Measurements from ENCODE around the gene LRMDA. TPM values are rescaled to one million over a fixed set of nuclear protein-coding genes. Genes with fewer than 3 reads are reported as not detected.
"Not testable (repeated sequence)": the region's sequence is repeated elsewhere in the genome, so short reads cannot be mapped to it uniquely, and the experiment has no call there.

LRMDA gene
- total RNA-seq, 3 donors from 2014 or later = not detected

DNA sequence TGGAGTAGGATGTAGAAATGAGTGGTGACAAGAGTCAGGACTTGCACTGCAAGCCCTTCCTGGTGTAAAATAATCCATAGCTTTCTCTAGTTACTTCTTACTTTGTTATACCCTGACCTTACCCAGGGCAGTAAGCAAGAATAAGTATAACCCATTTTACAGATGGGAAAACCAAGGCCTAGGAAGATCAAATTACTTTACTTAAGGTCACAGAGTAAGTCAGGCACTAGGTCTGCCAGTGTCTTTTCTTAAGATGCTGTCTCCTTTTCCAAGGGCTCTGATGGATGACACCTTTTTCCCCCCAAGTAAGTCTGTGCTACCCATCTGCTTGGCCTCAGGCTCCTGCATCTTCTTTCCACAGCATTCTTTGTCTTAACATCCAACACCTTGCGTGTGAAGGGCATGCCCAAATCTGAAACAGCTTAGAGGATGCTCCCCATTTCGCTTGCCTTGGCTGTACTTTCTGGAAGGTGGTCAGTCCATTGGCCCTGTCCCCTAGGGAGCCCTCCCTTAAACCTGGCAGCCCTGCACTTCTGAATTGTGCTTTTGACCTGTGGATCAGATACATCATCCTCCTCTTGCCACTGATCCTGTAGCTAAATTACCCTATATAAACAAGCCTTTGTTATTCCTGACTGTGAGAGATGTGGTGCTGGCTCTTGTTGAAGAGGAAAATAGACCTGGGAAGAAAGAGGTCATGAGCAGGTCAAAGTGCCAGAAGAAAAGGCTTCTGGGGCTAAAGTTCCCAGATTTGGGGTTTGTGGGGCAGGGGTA is 168.6 kb downstream of the LRMDA start:
- no peaks in the 10 kb centered on the region for H3K27me3 Mint-ChIP-seq (ENCODE audit: low read depth)
- no peaks in the 10 kb centered on the region for H3K9me3 Mint-ChIP-seq
- H3K4me1 Mint-ChIP-seq (ENCODE audit: low read depth) = no peaks in the 10 kb centered on the region
- no peaks in the 10 kb centered on the region for H3K36me3 Mint-ChIP-seq (ENCODE audit: insufficient read depth)
- ATAC-seq (no peak), DNase-seq (no peak)
- no peak overlapping the region for H3K4me3 Mint-ChIP-seq

- DNase-seq (no peak), ATAC-seq (no peak)
- H3K36me3 Mint-ChIP-seq (ENCODE audit: insufficient read depth) = no peaks in the 10 kb centered on the region
- H3K27me3 Mint-ChIP-seq (ENCODE audit: low read depth) = no peaks in the 10 kb centered on the region
- no peaks in the 10 kb centered on the region for H3K4me1 Mint-ChIP-seq (ENCODE audit: low read depth)
- no peaks in the 10 kb centered on the region for H3K9me3 Mint-ChIP-seq
- H3K4me3 Mint-ChIP-seq = no peak overlapping the region
Observed at GRCh38 chr10:75600833-75601232, 169.4 kb downstream of the LRMDA start.

- DNase-seq (no peak), ATAC-seq (no peak)
- Mint-ChIP-seq H3K9me3 (no peaks in the 10 kb centered on the region), H3K4me1 (ENCODE audit: low read depth) (no peaks in the 10 kb centered on the region), H3K36me3 (ENCODE audit: insufficient read depth) (no peaks in the 10 kb centered on the region), H3K27me3 (ENCODE audit: low read depth) (no peaks in the 10 kb centered on the region), H3K4me3 (no peak overlapping the region)
Observed at GRCh38 chr10:75602341-75602740, 170.9 kb downstream of the LRMDA start.

DNA sequence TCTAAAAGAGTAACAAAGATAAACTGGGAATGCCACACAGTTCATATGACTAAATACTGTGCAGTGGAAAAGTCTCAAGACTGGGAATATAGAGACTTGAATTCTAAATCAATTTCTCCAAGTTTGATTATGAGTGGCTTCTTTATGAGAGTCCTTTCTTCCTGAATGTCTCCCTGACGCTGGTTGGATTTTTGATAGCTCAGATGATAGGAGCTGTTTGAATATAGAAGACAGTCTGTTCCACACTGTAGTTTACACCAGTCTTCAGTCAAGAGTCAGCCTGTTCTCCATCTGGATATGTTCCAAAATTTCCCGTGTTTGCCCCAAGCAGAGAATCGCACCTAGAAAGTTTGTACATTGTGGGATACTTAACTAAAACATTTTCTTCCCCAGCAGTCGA is 173.7 kb downstream of the LRMDA start:
- no peak for ATAC-seq
- Mint-ChIP-seq H3K4me1 (ENCODE audit: low read depth) (no peaks in the 10 kb centered on the region), H3K36me3 (ENCODE audit: insufficient read depth) (no peaks in the 10 kb centered on the region), H3K9me3 (no peaks in the 10 kb centered on the region), H3K4me3 (no peak overlapping the region), H3K27me3 (ENCODE audit: low read depth) (no peaks in the 10 kb centered on the region)
- DNase-seq = no peak

- not testable (repeated sequence) for ATAC-seq; H3K9me3 Mint-ChIP-seq; H3K4me3 Mint-ChIP-seq; H3K4me1 Mint-ChIP-seq (ENCODE audit: low read depth); H3K27me3 Mint-ChIP-seq (ENCODE audit: low read depth); DNase-seq; H3K36me3 Mint-ChIP-seq (ENCODE audit: insufficient read depth)
Observed at GRCh38 chr10:75605795-75606194, 174.4 kb downstream of the LRMDA start.

- Mint-ChIP-seq H3K36me3 (ENCODE audit: insufficient read depth) (no peaks in the 10 kb centered on the region), H3K4me3 (no peak overlapping the region), H3K9me3 (no peaks in the 10 kb centered on the region), H3K27me3 (ENCODE audit: low read depth) (peaks cover 2% of the 10 kb centered on the region), H3K4me1 (ENCODE audit: low read depth) (no peaks in the 10 kb centered on the region)
- DNase-seq (no peak), ATAC-seq (no peak)
Observed at GRCh38 chr10:75606203-75606779, 174.9 kb downstream of the LRMDA start.

- Mint-ChIP-seq H3K36me3 (ENCODE audit: insufficient read depth) (no peaks in the 10 kb centered on the region), H3K4me3 (no peak overlapping the region), H3K4me1 (ENCODE audit: low read depth) (no peaks in the 10 kb centered on the region), H3K27me3 (ENCODE audit: low read depth) (peaks cover 2% of the 10 kb centered on the region), H3K9me3 (no peaks in the 10 kb centered on the region)
- DNase-seq (no peak), ATAC-seq (no peak)
Observed at GRCh38 chr10:75607576-75607975, 176.2 kb downstream of the LRMDA start.

DNA sequence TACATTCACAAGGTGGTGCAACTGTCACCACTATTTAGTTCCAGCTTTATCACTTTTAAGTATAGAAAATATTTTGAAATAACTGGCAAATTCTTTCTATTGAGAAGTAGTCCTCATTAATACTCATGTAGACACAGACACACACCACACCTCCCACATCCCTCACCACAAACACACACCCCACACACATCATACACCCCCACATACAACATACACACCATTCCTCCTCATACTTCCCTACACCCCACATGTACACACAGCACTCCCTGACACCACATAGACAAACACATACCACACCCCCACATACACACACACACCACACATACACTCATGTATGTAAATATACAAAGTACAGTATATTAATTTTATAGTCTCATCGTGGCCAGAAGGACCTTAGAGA is 178.8 kb downstream of the LRMDA start:
- ATAC-seq (no peak), DNase-seq (no peak)
- H3K4me1 Mint-ChIP-seq (ENCODE audit: low read depth) = no peaks in the 10 kb centered on the region
- H3K27me3 Mint-ChIP-seq (ENCODE audit: low read depth) = peaks cover 10% of the 10 kb centered on the region
- H3K4me3 Mint-ChIP-seq = no peak overlapping the region
- H3K9me3 Mint-ChIP-seq = no peaks in the 10 kb centered on the region
- H3K36me3 Mint-ChIP-seq (ENCODE audit: insufficient read depth) = no peaks in the 10 kb centered on the region

DNA sequence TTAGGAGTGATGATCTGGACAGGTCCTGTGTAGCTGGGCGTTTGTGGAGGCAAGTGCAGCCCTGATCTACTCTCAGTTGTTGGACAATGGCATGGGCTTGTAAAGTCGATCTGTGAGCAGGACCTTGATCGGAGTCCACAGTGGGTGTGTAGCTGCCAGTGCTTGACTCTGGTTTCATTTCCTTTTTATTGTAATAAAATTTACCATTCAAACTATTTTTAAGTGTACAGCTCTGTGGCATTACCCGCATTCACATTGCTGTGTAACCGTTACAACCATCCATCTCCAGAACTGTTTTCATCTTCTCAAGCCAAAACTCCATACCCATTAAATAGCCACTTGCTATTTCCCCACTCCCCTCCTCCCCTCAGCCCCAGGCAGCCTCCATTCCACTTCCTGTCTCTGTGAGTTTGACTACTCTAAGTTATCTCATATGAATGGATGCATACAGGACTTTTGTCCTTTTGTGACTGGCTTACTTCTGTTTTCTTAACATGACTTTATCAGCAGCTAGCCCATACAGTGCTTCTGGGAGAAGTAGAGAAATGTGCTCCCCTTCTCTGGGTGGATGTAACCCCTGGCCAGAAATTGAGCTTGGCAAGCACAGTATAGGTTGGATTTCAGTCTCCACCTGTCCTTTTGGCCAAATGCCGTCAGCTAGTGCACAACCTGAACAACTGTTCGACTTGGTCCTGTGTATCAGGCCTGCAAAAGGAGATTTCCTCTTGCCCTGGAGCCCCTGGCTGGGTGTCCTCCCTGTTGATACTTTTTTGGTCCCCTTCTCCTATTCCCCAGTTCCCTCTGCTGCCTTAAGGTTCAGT is 180.0 kb downstream of the LRMDA start:
- Mint-ChIP-seq H3K4me3 (no peak overlapping the region), H3K36me3 (ENCODE audit: insufficient read depth) (no peaks in the 10 kb centered on the region), H3K27me3 (ENCODE audit: low read depth) (peaks cover 10% of the 10 kb centered on the region), H3K4me1 (ENCODE audit: low read depth) (no peaks in the 10 kb centered on the region), H3K9me3 (no peaks in the 10 kb centered on the region)
- no peak for DNase-seq
- ATAC-seq = no peak

DNA sequence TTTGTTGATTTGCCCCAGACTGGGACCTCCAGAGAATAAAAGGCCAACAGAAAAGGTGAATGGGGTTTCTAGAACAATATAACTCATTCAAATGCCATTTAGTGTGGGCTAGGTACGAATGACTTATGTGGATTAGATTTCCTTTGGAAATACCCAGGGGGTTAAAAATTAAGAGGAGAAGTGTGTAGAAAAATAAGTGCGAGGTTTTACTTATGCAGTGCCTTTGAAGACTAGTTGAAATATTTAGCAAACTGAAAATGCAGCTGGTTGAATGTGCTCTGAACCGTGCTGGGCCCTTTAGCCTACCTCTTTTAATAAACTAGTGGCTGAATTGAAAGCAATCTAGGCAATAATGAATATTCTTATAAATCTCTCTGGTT is 180.6 kb downstream of the LRMDA start:
- no peak overlapping the region for H3K4me3 Mint-ChIP-seq
- DNase-seq (no peak), ATAC-seq (no peak)
- no peaks in the 10 kb centered on the region for H3K36me3 Mint-ChIP-seq (ENCODE audit: insufficient read depth)
- no peaks in the 10 kb centered on the region for H3K9me3 Mint-ChIP-seq
- peaks cover 10% of the 10 kb centered on the region for H3K27me3 Mint-ChIP-seq (ENCODE audit: low read depth)
- H3K4me1 Mint-ChIP-seq (ENCODE audit: low read depth) = no peaks in the 10 kb centered on the region

DNA sequence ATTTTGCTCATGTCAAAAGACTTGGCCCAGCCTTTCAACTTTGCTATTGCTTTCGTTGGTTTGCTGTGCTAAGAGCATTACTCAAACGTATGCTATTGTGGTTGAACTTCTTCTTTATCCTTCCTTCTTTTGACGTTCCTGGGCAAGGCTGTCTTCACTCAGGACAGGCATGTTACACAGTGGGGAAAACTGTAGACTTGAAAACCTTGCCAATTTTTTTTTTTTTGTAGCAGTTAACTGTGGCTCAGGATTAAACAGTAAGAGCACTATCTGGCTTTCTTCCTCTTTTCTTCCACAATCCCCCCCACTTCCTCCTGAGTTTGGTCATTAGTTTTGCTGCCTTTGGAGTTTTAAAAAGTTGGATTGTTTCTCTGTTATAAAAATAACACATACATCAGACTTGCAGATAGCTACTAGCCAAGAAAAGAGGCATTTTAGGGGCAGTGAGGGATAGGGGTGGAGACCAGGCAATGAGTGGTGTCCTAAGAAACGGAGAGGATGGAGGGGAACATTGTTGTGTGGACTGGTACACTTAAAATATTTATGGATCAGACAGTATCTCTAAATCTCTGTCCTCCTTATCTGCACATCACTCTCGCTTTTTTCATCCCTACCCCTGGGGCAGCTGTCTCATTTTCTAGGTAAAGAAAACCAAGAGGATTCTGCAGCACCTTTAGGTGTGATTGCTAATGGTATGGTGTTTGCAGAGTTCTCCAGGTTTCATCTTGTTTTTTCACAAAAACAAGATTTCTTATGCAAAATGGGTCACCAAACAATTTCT is 181.7 kb downstream of the LRMDA start:
- H3K4me3 Mint-ChIP-seq = no peak overlapping the region
- DNase-seq (no peak), ATAC-seq (no peak)
- H3K9me3 Mint-ChIP-seq = no peaks in the 10 kb centered on the region
- H3K36me3 Mint-ChIP-seq (ENCODE audit: insufficient read depth) = no peaks in the 10 kb centered on the region
- peaks cover 13% of the 10 kb centered on the region for H3K27me3 Mint-ChIP-seq (ENCODE audit: low read depth)
- H3K4me1 Mint-ChIP-seq (ENCODE audit: low read depth) = no peaks in the 10 kb centered on the region

- Mint-ChIP-seq H3K36me3 (ENCODE audit: insufficient read depth) (no peaks in the 10 kb centered on the region), H3K27me3 (ENCODE audit: low read depth) (peaks cover 13% of the 10 kb centered on the region), H3K4me1 (ENCODE audit: low read depth) (no peaks in the 10 kb centered on the region), H3K9me3 (no peaks in the 10 kb centered on the region), H3K4me3 (no peak overlapping the region)
- ATAC-seq (no peak), DNase-seq (no peak)
Observed at GRCh38 chr10:75613685-75614504, 182.5 kb downstream of the LRMDA start.

DNA sequence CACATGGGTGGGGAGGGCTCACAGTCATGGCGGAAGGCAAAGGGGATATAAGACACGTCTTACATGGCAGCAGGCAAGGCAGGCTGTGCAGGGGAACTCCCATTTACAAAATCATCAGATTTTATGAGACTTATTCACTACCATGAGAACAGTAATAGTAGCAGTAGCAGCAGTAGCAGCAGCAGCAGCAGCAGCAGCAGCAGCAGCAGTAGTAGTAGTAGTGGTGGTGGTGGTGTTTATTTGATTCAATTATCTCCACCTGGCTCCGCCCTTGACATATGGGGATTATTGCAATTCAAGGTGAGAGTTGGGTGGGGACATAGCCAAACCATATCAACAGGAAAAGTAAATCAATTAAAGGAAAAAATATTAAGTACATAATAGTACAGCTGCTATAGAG is 184.7 kb downstream of the LRMDA start:
- no peaks in the 10 kb centered on the region for H3K36me3 Mint-ChIP-seq (ENCODE audit: insufficient read depth)
- H3K9me3 Mint-ChIP-seq = no peaks in the 10 kb centered on the region
- no peak for ATAC-seq
- DNase-seq = no peak
- H3K4me1 Mint-ChIP-seq (ENCODE audit: low read depth) = no peaks in the 10 kb centered on the region
- peaks cover 13% of the 10 kb centered on the region for H3K27me3 Mint-ChIP-seq (ENCODE audit: low read depth)
- no peak overlapping the region for H3K4me3 Mint-ChIP-seq

All from activated T-cell treated with anti-CD3 and anti-CD28 coated beads, Interleukin-2, amount 50 U/mL, for 4 hours (primary cell).